Upper lobe of left lung (tissue), 6 donors: ENCODE data around the gene CRISP2. TPM values are rescaled to one million over a fixed set of nuclear protein-coding genes. Genes with fewer than 3 reads are reported as not detected.

Experiments used
- ATAC-seq, 2 donors: fragments of 200-7000 bp; cut with Tn5 transposase; one replicate each; pipeline ENCODE4 v1.9.1; 2022; ENCODE audit warnings: mild to moderate bottlenecking in 2 of 2, moderate library complexity in 2 of 2; ENCODE audit not compliant: low FRiP score in 2 of 2
- DNase-seq, 2 donors: peaks; one replicate each; pipeline ENCODE4 v3.0.0-alpha.2; 2019 to 2020
- H3K27ac ChIP-seq, 4 donors: fragments of 200-600 bp; sonication (generic); one replicate each; pipeline ENCODE4 v1.5.1; 2016 to 2019
- H3K27me3 ChIP-seq, 4 donors: fragments of 200-600 bp; sonication (generic); one replicate each; pipeline ENCODE4 v1.5.1; 2017 to 2019
- H3K36me3 ChIP-seq, 4 donors: fragments of 200-600 bp; sonication (generic); one replicate each; pipeline ENCODE4 v1.5.1; 2016 to 2019
- H3K4me1 ChIP-seq, 4 donors: fragments of 200-600 bp; sonication (generic); one replicate each; pipeline ENCODE4 v1.5.1; 2018 to 2019
- H3K4me3 ChIP-seq, 4 donors: fragments of 200-600 bp; sonication (generic); one replicate each; pipeline ENCODE4 v1.5.1; 2017 to 2019; ENCODE audit warnings: mild to moderate bottlenecking in 2 of 4, moderate library complexity in 1 of 4
- H3K9me3 ChIP-seq, 4 donors: fragments of 200-600 bp; sonication (generic); one replicate each; pipeline ENCODE4 v1.5.1; 2018 to 2019
- EP300 ChIP-seq, 4 donors: sonication (generic); formaldehyde crosslinking; IDR thresholded peaks; one replicate each; pipeline ENCODE4 v1.5.1; 2017; ENCODE audit warnings: antibody characterized with exemption in 4 of 4, control low read depth in 2 of 4
- POLR2A ChIP-seq, 4 donors: fragments of 450-650 bp; IDR thresholded peaks; one replicate each; pipeline ENCODE4 v1.5.1; 2016 to 2017; ENCODE audit warnings: antibody characterized with exemption in 4 of 4, mild to moderate bottlenecking in 2 of 4
- POLR2AphosphoS5 ChIP-seq, 2 donors: sonication (generic); formaldehyde crosslinking; IDR thresholded peaks; one replicate each; pipeline ENCODE4 v1.5.1; 2017; ENCODE audit warnings: antibody characterized with exemption in 2 of 2
- WGBS, 2 donors: methylation state at CpG; one replicate each; pipeline ENCODE4 v1.1.5; 2017 to 2018; 5-methylcytosine and 5-hydroxymethylcytosine counted together
- total RNA-seq, 6 donors: library from RNA; depleted of rRNA in 4 of 6; stranded (reverse); fragments of >200 nt in 4 of 6; gene quantifications; one replicate each; pipeline versions ENCODE4 v1.1.0 to v1.2.1, GENCODE V29; 2016 to 2021
- TF ChIP-seq, protein P1 (sequence below), 6 experiments: fragments of 450-650 bp in 4 of 6; fragments of 200-600 bp in 2 of 6; sonication (generic) in 2 of 6; IDR thresholded peaks; one replicate each; pipeline ENCODE4 v1.5.1; 2016 to 2019; ENCODE audit warnings: antibody characterized with exemption in 6 of 6
- donor health status: DM: no; HTN: no; CAD: no; lungs with moderate emphysema.
- donor health status: DM: no; HTN: yes; CAD: no; lungs with severe emphysema.

The CRISP2 gene
- total RNA-seq, 6 donors from 2014 or later = 0.61 TPM; not detected in 5

DNA sequence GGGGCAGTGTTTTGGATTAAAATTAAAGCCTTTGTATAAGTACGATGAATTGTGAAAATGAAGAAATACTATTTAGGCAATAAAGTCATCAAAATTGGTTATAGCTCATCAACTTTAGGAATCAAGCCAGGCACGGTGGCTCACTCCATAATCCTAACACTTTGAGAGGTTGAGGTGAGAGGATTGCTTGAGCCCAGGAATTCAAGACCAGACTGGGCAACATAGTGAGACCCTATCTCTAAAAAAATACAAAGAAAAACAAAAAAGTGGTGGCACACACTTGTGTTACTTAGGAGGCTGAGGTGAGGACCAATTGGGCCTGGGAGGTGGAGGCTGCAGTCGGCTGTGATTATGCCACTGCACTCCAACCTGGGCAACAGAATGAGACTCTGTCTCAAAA, 68.2 kb downstream of the CRISP2 start:
- H3K27me3 ChIP-seq = no peaks in the 10 kb centered on the region
- H3K27ac ChIP-seq = no peak overlapping the region
- TF ChIP-seq EP300 (IDR thresholded peaks at IDR 0.05) (no peak), POLR2A (IDR thresholded peaks at IDR 0.05) (no peak), POLR2AphosphoS5 (IDR thresholded peaks at IDR 0.05) (no peak)
- TF ChIP-seq, protein P1, sequence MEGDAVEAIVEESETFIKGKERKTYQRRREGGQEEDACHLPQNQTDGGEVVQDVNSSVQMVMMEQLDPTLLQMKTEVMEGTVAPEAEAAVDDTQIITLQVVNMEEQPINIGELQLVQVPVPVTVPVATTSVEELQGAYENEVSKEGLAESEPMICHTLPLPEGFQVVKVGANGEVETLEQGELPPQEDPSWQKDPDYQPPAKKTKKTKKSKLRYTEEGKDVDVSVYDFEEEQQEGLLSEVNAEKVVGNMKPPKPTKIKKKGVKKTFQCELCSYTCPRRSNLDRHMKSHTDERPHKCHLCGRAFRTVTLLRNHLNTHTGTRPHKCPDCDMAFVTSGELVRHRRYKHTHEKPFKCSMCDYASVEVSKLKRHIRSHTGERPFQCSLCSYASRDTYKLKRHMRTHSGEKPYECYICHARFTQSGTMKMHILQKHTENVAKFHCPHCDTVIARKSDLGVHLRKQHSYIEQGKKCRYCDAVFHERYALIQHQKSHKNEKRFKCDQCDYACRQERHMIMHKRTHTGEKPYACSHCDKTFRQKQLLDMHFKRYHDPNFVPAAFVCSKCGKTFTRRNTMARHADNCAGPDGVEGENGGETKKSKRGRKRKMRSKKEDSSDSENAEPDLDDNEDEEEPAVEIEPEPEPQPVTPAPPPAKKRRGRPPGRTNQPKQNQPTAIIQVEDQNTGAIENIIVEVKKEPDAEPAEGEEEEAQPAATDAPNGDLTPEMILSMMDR (IDR thresholded peaks at IDR 0.05) = no peak
- no peaks in the 10 kb centered on the region for H3K36me3 ChIP-seq
- 76 to 79% methylated on average over 3 of the region's 3 CpGs for WGBS, 2 donors
- no peak for ATAC-seq
- H3K9me3 ChIP-seq = no peaks in the 10 kb centered on the region
- no peak for DNase-seq
- H3K4me3 ChIP-seq = no peak overlapping the region
- H3K4me1 ChIP-seq = no peaks in the 10 kb centered on the region

Other genes starting within 250 kb of the CRISP2 start
- not detected for gene GLYATL3, start 213.6 kb downstream of the CRISP2 start, total RNA-seq
- 1 to 10 TPM; 1.2 to 2.9 (median 1.8) TPM for gene C6orf141, start 162.9 kb downstream of the CRISP2 start, total RNA-seq
- under 1 TPM in 3 of 6 donors, not detected in 3; 0.46 to 0.81 (median 0.61) TPM for gene RHAG, start 76.7 kb downstream of the CRISP2 start, total RNA-seq
- 1 to 10 TPM in 1 of 6 donors, under 1 TPM in 4, not detected in 1; 0.20 to 1.4 (median 0.81) TPM for gene CRISP3, start 30.8 kb upstream of the CRISP2 start, total RNA-seq
- not detected for gene PGK2, start 73.7 kb upstream of the CRISP2 start, total RNA-seq
- not detected for gene CRISP1, start 153.0 kb upstream of the CRISP2 start, total RNA-seq